Measurements from ENCODE around the gene ABCC4. TPM values are rescaled to one million over a fixed set of nuclear protein-coding genes. Genes with fewer than 3 reads are reported as not detected.
"Not testable (repeated sequence)": the region's sequence is repeated elsewhere in the genome, so short reads cannot be mapped to it uniquely, and the experiment has no call there.

The ABCC4 gene
- polyA plus RNA-seq, 2 donors: 0.55 to 1.4 TPM

GRCh38 chr13:95193509-95194230 is 107.6 kb downstream of the ABCC4 start:
- Histone ChIP-seq H3K4me1 (ENCODE audit: control insufficient read depth in 2 of 2, insufficient read depth in 2 of 2, low read length in 1 of 2) (no peaks in the 10 kb centered on the region), H3K9me3 (ENCODE audit: control insufficient read depth in 2 of 2, insufficient read depth in 1 of 2, low read depth in 1 of 2, low read length in 1 of 2) (no peaks in the 10 kb centered on the region), H3K27me3 (ENCODE audit: control insufficient read depth in 1 of 2, insufficient read depth in 2 of 2, low read length in 2 of 2) (no peaks in the 10 kb centered on the region), H3K4me3 (ENCODE audit: low read depth in 1 of 2, low read length in 2 of 2) (no peak overlapping the region), H3K27ac (ENCODE audit: low read depth in 2 of 2, low read length in 1 of 2) (no peak overlapping the region), H3K36me3 (ENCODE audit: control insufficient read depth in 2 of 2, insufficient read depth in 2 of 2, low read length in 1 of 2) (peaks cover 0 to 4% of the 10 kb centered on the region in 2 donors)
- WGBS, 2 donors: 87 to 91% methylated on average over 13 of the region's 13 CpGs

GRCh38 chr13:95192998-95193397 is 108.3 kb downstream of the ABCC4 start:
- H3K27me3 ChIP-seq (ENCODE audit: control insufficient read depth in 1 of 2, insufficient read depth in 2 of 2, low read length in 2 of 2): no peaks in the 10 kb centered on the region
- no peak overlapping the region for H3K27ac ChIP-seq (ENCODE audit: low read depth in 2 of 2, low read length in 1 of 2)
- no peak overlapping the region for H3K4me3 ChIP-seq (ENCODE audit: low read depth in 1 of 2, low read length in 2 of 2)
- no peaks in the 10 kb centered on the region for H3K4me1 ChIP-seq (ENCODE audit: control insufficient read depth in 2 of 2, insufficient read depth in 2 of 2, low read length in 1 of 2)
- H3K36me3 ChIP-seq (ENCODE audit: control insufficient read depth in 2 of 2, insufficient read depth in 2 of 2, low read length in 1 of 2): peaks cover 0 to 4% of the 10 kb centered on the region in 2 donors
- no peaks in the 10 kb centered on the region for H3K9me3 ChIP-seq (ENCODE audit: control insufficient read depth in 2 of 2, insufficient read depth in 1 of 2, low read depth in 1 of 2, low read length in 1 of 2)
- WGBS, 2 donors: 76 to 87% methylated on average over 7 of the region's 7 CpGs

DNA sequence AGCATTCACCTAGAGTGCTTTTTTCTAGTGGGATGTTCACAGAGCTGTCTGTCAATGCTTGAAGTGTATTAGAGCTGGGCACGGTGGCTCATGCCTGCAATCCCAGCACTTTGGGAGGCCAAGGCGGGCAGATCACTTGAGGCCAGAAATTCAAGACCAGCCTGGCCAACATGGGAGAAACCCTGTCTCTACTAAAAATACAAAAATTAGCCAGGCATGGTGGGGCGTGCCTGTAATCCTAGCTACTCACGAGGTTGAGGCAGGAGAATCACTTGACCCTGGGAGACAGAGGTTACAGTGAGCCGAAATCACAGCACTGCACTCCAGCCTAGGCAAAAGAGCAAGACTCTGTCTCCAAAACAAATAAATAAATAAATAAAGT is 108.7 kb downstream of the ABCC4 start:
- not testable (repeated sequence) for H3K9me3 ChIP-seq (ENCODE audit: control insufficient read depth in 2 of 2, insufficient read depth in 1 of 2, low read depth in 1 of 2, low read length in 1 of 2); H3K4me3 ChIP-seq (ENCODE audit: low read depth in 1 of 2, low read length in 2 of 2); H3K27me3 ChIP-seq (ENCODE audit: control insufficient read depth in 1 of 2, insufficient read depth in 2 of 2, low read length in 2 of 2); H3K36me3 ChIP-seq (ENCODE audit: control insufficient read depth in 2 of 2, insufficient read depth in 2 of 2, low read length in 1 of 2); H3K27ac ChIP-seq (ENCODE audit: low read depth in 2 of 2, low read length in 1 of 2); H3K4me1 ChIP-seq (ENCODE audit: control insufficient read depth in 2 of 2, insufficient read depth in 2 of 2, low read length in 1 of 2)
- 91 to 92% methylated on average over 5 of the region's 5 CpGs for WGBS, 2 donors

GRCh38 chr13:95191821-95192563 is 109.3 kb downstream of the ABCC4 start:
- Histone ChIP-seq H3K36me3 (ENCODE audit: control insufficient read depth in 2 of 2, insufficient read depth in 2 of 2, low read length in 1 of 2) (peaks cover 0 to 4% of the 10 kb centered on the region in 2 donors), H3K4me1 (ENCODE audit: control insufficient read depth in 2 of 2, insufficient read depth in 2 of 2, low read length in 1 of 2) (no peaks in the 10 kb centered on the region), H3K4me3 (ENCODE audit: low read depth in 1 of 2, low read length in 2 of 2) (no peak overlapping the region), H3K9me3 (ENCODE audit: control insufficient read depth in 2 of 2, insufficient read depth in 1 of 2, low read depth in 1 of 2, low read length in 1 of 2) (no peaks in the 10 kb centered on the region), H3K27ac (ENCODE audit: low read depth in 2 of 2, low read length in 1 of 2) (no peak overlapping the region), H3K27me3 (ENCODE audit: control insufficient read depth in 1 of 2, insufficient read depth in 2 of 2, low read length in 2 of 2) (no peaks in the 10 kb centered on the region)
- WGBS, 2 donors: 63 to 70% methylated on average over 9 of the region's 9 CpGs

DNA sequence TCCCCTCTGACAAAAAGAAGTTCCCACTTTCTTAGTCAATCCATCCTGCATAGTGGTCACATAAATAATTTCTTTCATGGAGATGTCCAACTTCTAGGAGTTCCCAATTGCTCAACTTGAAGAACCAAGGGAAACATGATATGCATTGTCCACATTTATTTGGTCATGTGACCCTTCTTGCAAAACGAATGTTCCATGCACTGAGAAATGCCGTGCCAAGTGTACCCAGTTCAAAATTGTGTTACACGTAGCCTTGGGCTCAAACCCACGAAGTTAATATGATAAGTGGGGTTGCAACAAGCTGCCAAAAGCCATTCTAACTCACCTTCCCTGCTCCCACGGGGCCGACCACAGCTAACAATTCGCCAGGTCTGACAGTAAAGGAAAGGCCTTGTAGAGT is 113.1 kb downstream of the ABCC4 start:
- Histone ChIP-seq H3K27me3 (ENCODE audit: control insufficient read depth in 1 of 2, insufficient read depth in 2 of 2, low read length in 2 of 2) (no peaks in the 10 kb centered on the region), H3K36me3 (ENCODE audit: control insufficient read depth in 2 of 2, insufficient read depth in 2 of 2, low read length in 1 of 2) (no peaks in the 10 kb centered on the region), H3K9me3 (ENCODE audit: control insufficient read depth in 2 of 2, insufficient read depth in 1 of 2, low read depth in 1 of 2, low read length in 1 of 2) (no peaks in the 10 kb centered on the region), H3K27ac (ENCODE audit: low read depth in 2 of 2, low read length in 1 of 2) (no peak overlapping the region), H3K4me1 (ENCODE audit: control insufficient read depth in 2 of 2, insufficient read depth in 2 of 2, low read length in 1 of 2) (no peaks in the 10 kb centered on the region), H3K4me3 (ENCODE audit: low read depth in 1 of 2, low read length in 2 of 2) (no peak overlapping the region)
- WGBS, 2 donors: 84 to 85% methylated on average over 7 of the region's 7 CpGs

- WGBS, 2 donors: 73 to 76% methylated on average over 5 of the region's 5 CpGs
- no peak overlapping the region for H3K4me3 ChIP-seq (ENCODE audit: low read depth in 1 of 2, low read length in 2 of 2)
- no peaks in the 10 kb centered on the region for H3K9me3 ChIP-seq (ENCODE audit: control insufficient read depth in 2 of 2, insufficient read depth in 1 of 2, low read depth in 1 of 2, low read length in 1 of 2)
- no peak overlapping the region for H3K27ac ChIP-seq (ENCODE audit: low read depth in 2 of 2, low read length in 1 of 2)
- H3K36me3 ChIP-seq (ENCODE audit: control insufficient read depth in 2 of 2, insufficient read depth in 2 of 2, low read length in 1 of 2): no peaks in the 10 kb centered on the region
- no peaks in the 10 kb centered on the region for H3K27me3 ChIP-seq (ENCODE audit: control insufficient read depth in 1 of 2, insufficient read depth in 2 of 2, low read length in 2 of 2)
- no peaks in the 10 kb centered on the region for H3K4me1 ChIP-seq (ENCODE audit: control insufficient read depth in 2 of 2, insufficient read depth in 2 of 2, low read length in 1 of 2)
These were observed 115.4 kb downstream of the ABCC4 start for GRCh38 chr13:95185851-95186250.

DNA sequence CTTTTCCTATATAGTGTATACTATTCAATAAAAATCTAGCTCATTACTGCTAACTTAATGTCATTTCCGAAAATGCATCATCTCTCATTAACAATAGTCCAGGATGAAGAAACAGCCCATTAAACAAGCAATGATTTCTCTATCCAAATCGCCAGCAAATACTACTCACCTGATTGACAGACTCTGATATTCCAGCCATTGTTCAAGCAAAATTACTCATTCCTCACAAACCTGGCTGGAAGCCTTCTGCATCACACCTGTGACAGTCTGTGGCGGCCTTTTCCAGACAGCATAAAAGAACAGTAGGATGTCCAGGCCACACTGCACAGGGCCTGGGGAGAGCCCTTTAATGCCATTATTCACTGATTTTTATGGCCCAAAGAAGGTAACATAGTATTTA is 115.9 kb downstream of the ABCC4 start:
- H3K27ac ChIP-seq (ENCODE audit: low read depth in 2 of 2, low read length in 1 of 2): no peak overlapping the region
- no peak overlapping the region for H3K4me3 ChIP-seq (ENCODE audit: low read depth in 1 of 2, low read length in 2 of 2)
- no peaks in the 10 kb centered on the region for H3K4me1 ChIP-seq (ENCODE audit: control insufficient read depth in 2 of 2, insufficient read depth in 2 of 2, low read length in 1 of 2)
- 67 to 68% methylated on average over 3 of the region's 3 CpGs for WGBS, 2 donors
- no peaks in the 10 kb centered on the region for H3K9me3 ChIP-seq (ENCODE audit: control insufficient read depth in 2 of 2, insufficient read depth in 1 of 2, low read depth in 1 of 2, low read length in 1 of 2)
- H3K27me3 ChIP-seq (ENCODE audit: control insufficient read depth in 1 of 2, insufficient read depth in 2 of 2, low read length in 2 of 2): no peaks in the 10 kb centered on the region
- no peaks in the 10 kb centered on the region for H3K36me3 ChIP-seq (ENCODE audit: control insufficient read depth in 2 of 2, insufficient read depth in 2 of 2, low read length in 1 of 2)

- H3K36me3 ChIP-seq (ENCODE audit: control insufficient read depth in 2 of 2, insufficient read depth in 2 of 2, low read length in 1 of 2): no peaks in the 10 kb centered on the region
- H3K9me3 ChIP-seq (ENCODE audit: control insufficient read depth in 2 of 2, insufficient read depth in 1 of 2, low read depth in 1 of 2, low read length in 1 of 2): no peaks in the 10 kb centered on the region
- H3K4me1 ChIP-seq (ENCODE audit: control insufficient read depth in 2 of 2, insufficient read depth in 2 of 2, low read length in 1 of 2): no peaks in the 10 kb centered on the region
- no peak overlapping the region for H3K27ac ChIP-seq (ENCODE audit: low read depth in 2 of 2, low read length in 1 of 2)
- no peak overlapping the region for H3K4me3 ChIP-seq (ENCODE audit: low read depth in 1 of 2, low read length in 2 of 2)
- no peaks in the 10 kb centered on the region for H3K27me3 ChIP-seq (ENCODE audit: control insufficient read depth in 1 of 2, insufficient read depth in 2 of 2, low read length in 2 of 2)
These were observed 116.9 kb downstream of the ABCC4 start for GRCh38 chr13:95184317-95184716.

DNA sequence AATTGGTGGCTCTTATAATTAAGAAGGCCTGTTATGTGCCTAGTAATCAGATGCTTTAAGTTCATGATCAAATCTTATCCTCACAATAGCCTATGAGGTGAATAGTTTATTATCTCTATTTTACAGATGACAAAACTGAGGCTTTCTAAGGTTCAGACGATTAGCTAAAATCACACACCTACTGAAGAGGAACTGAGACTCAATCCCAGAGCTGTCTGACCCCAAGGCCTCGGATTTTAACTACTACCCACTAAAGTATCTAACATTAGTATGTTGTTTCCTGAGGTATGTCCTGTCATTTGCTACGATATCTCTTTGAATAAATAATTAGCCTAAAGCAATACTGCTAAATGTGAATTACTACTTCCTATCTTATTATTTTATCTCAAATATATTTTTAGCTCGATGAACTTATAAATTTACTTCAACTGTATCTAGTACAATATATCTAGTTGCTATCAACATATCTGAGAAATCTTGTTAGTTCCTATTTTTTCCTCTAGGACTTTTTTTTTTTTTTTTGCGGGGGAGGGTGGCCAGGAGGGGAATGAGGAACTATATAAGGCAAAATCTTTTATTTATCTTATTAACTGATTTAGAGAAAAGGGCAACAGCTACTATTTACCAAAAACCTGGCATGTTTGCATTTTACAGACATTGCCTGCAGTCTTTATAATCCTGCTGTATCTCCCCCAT is 118.5 kb downstream of the ABCC4 start:
- no peak overlapping the region for H3K27ac ChIP-seq (ENCODE audit: low read depth in 2 of 2, low read length in 1 of 2)
- H3K9me3 ChIP-seq (ENCODE audit: control insufficient read depth in 2 of 2, insufficient read depth in 1 of 2, low read depth in 1 of 2, low read length in 1 of 2): no peaks in the 10 kb centered on the region
- H3K27me3 ChIP-seq (ENCODE audit: control insufficient read depth in 1 of 2, insufficient read depth in 2 of 2, low read length in 2 of 2): no peaks in the 10 kb centered on the region
- no peaks in the 10 kb centered on the region for H3K36me3 ChIP-seq (ENCODE audit: control insufficient read depth in 2 of 2, insufficient read depth in 2 of 2, low read length in 1 of 2)
- H3K4me3 ChIP-seq (ENCODE audit: low read depth in 1 of 2, low read length in 2 of 2): no peak overlapping the region
- H3K4me1 ChIP-seq (ENCODE audit: control insufficient read depth in 2 of 2, insufficient read depth in 2 of 2, low read length in 1 of 2): no peaks in the 10 kb centered on the region
- WGBS, 2 donors: 78 to 84% methylated on average over 5 of the region's 5 CpGs

Data from esophagus (tissue), 2 donors.